ENCODE data around the gene PREP.
"Not testable (repeated sequence)": the region's sequence is repeated elsewhere in the genome, so short reads cannot be mapped to it uniquely, and the experiment has no call there.

PREP gene

GRCh38 chr6:105274678-105275077, 128.2 kb downstream of the PREP start:
- in situ Hi-C loops (cut with MboI; ENCODE audit: low sequenced_read_pairs), result no loop called here

- in situ Hi-C loops (cut with MboI; ENCODE audit: low sequenced_read_pairs), result no loop called here
These were observed 129.3 kb downstream of the PREP start for GRCh38 chr6:105273589-105273988.

GRCh38 chr6:105272786-105273185, 130.1 kb downstream of the PREP start:
- in situ Hi-C loops (cut with MboI; ENCODE audit: low sequenced_read_pairs), result no loop called here

- in situ Hi-C loops (cut with MboI; ENCODE audit: low sequenced_read_pairs), result no loop called here
These were observed 132.4 kb downstream of the PREP start for GRCh38 chr6:105270511-105270910.

- in situ Hi-C loops (cut with MboI; ENCODE audit: low sequenced_read_pairs), result no loop called here
These were observed 133.5 kb downstream of the PREP start for GRCh38 chr6:105269390-105269789.

- in situ Hi-C loops (cut with MboI; ENCODE audit: low sequenced_read_pairs), result no loop called here
These were observed 138.9 kb downstream of the PREP start for GRCh38 chr6:105263685-105264610.

GRCh38 chr6:105259913-105260889, 142.7 kb downstream of the PREP start:
- in situ Hi-C loops (cut with MboI; ENCODE audit: low sequenced_read_pairs), result no loop called here

- in situ Hi-C loops (cut with MboI; ENCODE audit: low sequenced_read_pairs), result no loop called here
These were observed 144.1 kb downstream of the PREP start for GRCh38 chr6:105258816-105259215.

GRCh38 chr6:105257340-105257739, 145.5 kb downstream of the PREP start:
- in situ Hi-C loops (cut with MboI; ENCODE audit: low sequenced_read_pairs), result no loop called here

- in situ Hi-C loops (cut with MboI; ENCODE audit: low sequenced_read_pairs), result no loop called here
These were observed 146.3 kb downstream of the PREP start for GRCh38 chr6:105256619-105257018.

- in situ Hi-C loops (cut with MboI; ENCODE audit: low sequenced_read_pairs), result no loop called here
These were observed 149.1 kb downstream of the PREP start for GRCh38 chr6:105253787-105254186.

- in situ Hi-C loops (cut with MboI; ENCODE audit: low sequenced_read_pairs), result no loop called here
These were observed 151.2 kb downstream of the PREP start for GRCh38 chr6:105251689-105252088.

- in situ Hi-C loops (cut with MboI; ENCODE audit: low sequenced_read_pairs), result no loop called here
These were observed 152.3 kb downstream of the PREP start for GRCh38 chr6:105250533-105250932.

- in situ Hi-C loops (cut with MboI; ENCODE audit: low sequenced_read_pairs), result no loop called here
These were observed 159.4 kb downstream of the PREP start for GRCh38 chr6:105243487-105243886.

GRCh38 chr6:105235155-105235554, 167.7 kb downstream of the PREP start:
- in situ Hi-C loops (cut with MboI; ENCODE audit: low sequenced_read_pairs), result no loop called here

- in situ Hi-C loops (cut with MboI; ENCODE audit: low sequenced_read_pairs), result not testable (repeated sequence)
These were observed 171.1 kb downstream of the PREP start for GRCh38 chr6:105231771-105232170.
